Activated naive CD4-positive, alpha-beta T cell treated with Interleukin-2 at 50 U/mL for 16 hours (primary cell): ENCODE measurements around the gene CHADL.
"Not testable (repeated sequence)": the region's sequence is repeated elsewhere in the genome, so short reads cannot be mapped to it uniquely, and the experiment has no call there.

Experiments used
- DNase-seq: peaks from one replicate; pipeline ENCODE4 v3.0.0-alpha.2; 2020

Gene CHADL, protein sequence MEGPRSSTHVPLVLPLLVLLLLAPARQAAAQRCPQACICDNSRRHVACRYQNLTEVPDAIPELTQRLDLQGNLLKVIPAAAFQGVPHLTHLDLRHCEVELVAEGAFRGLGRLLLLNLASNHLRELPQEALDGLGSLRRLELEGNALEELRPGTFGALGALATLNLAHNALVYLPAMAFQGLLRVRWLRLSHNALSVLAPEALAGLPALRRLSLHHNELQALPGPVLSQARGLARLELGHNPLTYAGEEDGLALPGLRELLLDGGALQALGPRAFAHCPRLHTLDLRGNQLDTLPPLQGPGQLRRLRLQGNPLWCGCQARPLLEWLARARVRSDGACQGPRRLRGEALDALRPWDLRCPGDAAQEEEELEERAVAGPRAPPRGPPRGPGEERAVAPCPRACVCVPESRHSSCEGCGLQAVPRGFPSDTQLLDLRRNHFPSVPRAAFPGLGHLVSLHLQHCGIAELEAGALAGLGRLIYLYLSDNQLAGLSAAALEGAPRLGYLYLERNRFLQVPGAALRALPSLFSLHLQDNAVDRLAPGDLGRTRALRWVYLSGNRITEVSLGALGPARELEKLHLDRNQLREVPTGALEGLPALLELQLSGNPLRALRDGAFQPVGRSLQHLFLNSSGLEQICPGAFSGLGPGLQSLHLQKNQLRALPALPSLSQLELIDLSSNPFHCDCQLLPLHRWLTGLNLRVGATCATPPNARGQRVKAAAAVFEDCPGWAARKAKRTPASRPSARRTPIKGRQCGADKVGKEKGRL

DNA sequence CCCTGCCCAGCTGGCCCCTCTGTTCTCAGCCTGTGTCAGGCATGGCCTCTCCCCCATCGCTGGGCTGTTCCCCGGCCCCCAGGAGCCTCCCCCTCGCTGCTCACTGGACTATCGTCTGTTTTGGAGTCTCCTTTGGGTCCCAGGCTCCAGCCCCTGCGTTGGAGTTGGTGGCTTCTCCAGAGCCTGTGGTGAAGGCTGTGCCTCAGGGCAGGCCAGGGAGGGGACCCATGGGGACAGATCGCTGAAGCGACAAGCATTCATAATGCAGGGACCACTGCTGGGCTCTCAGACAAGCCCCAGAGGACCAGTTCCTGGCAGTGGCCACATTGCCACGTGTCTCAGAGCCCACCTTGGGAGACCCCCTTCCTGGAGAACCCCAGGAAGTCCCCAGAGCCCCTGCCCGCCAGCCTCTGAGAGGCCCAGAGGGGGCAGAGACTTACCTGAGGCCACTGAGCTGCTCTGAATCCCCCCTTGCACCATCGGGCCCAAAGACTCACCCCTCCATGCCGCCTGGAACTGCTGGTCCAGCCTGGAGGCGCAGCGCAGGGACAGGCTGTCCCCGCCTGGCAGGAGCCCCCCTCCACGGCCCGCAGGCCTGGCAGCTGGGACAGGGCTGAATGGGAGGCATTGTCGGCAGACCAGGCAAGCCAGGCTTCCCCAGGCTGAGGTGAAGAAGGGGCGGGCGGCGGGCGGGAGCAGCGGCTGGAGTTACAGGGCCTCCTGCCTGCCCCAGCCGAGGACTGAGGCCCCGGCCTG is at the start of gene CHADL:
Gene CHADL (minus strand): TSS at position 555 of the 756 bp plus-strand sequence. CDS start 50 bp downstream, at position 505.
- DNase-seq: no peak

DNA sequence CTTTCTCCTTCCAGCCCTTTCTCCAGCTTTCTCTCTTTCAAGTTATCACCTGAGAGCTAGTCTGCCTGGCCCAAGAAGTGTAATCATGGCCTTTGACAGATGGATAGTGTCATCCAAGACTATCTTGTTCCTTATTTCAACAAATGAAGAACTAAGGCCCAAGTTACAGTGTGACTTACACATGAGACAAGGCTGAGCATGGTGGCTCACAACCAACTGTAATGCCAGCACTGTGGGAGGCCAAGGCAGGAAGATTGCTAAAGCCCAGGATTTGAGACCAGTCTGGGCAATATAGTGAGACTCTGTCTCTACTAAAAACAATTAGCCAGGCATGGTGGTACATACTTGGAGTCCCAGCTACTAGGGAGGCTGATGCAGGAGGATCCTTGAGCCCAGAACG is 48.9 kb upstream of the CHADL start:
- DNase-seq: no peak

DNA sequence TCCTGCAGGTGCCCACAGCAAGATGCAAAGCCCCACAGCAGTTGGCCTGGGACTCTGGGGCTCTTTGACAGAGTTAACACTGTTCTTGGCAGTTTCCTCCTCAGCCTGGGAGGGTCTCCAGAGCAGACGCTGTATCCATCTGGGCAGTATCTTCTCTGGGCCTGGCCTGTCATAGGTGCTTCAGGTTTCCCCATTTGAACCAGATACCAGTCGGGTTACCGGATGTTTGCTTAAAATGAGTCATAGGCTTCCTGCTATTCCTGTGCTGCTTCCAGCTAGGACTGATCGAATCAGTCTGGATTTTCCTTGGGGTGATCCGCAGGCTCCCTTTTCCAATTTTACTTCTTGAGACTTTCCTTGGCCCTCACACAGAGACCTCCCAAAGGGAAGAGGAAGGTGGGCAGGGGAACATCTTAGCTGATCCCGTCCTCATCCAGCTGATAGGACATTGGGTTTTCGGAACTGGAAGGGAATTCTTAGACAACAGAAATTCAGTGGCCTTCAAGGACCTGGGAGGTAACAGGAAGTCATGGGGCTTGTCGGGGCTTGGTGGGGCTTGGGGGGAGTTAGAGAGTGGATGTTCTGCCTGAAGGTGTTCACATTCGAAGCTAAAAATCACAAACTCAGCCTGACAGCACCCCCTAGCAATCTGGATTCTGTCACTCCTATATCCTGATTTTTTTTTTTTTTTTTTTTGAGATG is 47.7 kb upstream of the CHADL start:
- no peak for DNase-seq

DNA sequence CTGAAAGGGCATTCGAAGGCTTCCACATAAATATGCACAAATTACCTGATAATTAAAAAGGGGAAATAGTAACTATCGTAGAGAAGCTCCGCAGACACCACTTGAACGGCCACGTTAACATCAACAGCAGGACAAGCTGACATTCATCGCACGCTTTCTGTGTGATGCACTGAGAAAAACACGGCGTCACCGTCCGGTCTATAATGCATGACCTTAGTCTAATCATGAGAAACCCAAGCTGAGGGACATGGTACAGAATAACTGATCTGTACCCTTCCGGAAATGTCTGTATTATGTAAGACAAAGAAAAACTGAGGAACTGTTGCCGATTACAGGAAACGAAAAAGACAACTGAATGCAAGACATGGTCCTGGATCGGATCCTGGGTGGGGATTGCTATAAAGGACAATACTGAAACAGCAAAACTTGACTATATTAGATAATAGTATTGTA is 45.9 kb upstream of the CHADL start:
- peak; percentile 48 for DNase-seq

DNA sequence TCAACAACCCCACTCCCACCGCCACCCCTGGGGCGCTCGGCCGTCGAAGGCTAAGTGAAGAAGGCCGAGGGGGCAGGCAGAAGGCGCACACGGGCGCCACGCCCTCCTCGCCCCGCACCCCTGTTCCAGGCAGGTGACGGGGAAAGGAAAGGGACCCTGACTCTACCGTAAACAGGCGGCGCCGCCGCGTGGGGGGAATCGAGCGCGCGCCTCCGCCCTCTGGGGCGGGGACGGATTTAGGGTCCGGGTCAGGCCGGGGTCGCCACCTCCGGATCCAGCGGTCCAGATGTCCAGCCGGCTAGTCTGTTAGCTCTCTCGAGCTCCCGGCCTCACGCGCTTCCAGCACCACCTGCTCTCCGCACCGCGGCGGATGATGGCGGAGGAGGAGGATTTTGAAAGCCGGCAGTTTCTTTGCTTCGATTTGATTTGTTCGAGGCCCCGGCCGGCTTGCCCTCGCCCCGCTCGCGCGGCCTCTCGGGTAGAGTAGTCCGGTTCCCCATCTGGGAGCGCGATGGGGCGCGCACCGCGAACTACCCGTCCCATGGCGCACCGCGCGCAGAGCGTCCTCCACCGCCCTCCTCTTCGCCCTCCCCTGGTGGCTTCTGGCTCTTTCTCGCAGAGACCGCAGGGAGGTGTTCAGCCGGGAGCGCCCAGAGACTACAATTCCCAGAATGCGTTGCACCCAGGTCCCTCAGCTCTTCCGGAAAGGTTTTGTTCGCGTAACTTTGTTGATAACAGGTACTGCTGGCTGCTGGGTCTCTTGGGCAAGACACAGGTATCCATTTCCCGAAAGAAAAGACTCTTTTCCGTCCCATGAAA is 45.3 kb upstream of the CHADL start, which contains the start of gene RANGAP1:
Gene RANGAP1 (minus strand): TSS at position 368 of the 819 bp plus-strand sequence. CDS start 5,143 bp downstream, outside the sequence.
- DNase-seq: peak; percentile 98

DNA sequence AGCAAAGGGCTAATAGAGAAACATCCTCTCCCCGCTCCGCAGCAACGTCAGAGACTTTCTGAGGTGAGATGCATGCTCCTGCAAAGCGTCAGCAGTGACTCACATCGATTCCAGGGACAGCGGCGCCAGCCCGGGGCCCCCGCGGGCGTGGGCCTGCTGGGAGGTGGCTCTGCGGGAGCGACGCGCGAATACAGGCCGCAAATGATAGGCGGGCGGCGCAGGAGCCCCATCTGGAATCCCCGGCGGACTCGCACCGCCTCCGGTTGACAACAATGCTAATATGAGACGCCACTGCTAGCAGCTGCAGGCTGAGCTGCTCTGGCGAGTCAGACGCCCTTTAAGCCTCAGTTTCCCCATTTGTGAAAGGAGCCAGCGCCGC is 44.7 kb upstream of the CHADL start:
- DNase-seq: peak; percentile 93

DNA sequence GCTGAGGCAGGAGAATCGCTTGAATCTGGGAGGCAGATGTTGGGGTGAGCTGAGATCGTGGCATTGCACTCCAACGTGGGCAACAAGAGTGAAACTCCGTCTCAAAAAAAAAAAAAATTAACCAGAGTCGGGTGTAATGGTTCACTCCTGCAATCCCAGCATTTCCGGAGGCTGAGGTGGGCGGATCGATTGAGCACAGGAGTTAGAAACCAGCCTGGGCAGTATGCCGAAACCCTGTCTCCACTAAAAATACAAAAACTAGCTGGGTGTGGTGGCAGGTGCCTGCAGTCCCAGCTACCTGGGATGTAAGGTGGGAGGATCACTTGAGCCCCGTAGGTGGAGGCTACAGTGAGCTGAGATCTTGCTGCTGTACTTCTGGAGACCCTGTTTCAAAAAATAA is 43.7 kb upstream of the CHADL start:
- DNase-seq: no peak

DNA sequence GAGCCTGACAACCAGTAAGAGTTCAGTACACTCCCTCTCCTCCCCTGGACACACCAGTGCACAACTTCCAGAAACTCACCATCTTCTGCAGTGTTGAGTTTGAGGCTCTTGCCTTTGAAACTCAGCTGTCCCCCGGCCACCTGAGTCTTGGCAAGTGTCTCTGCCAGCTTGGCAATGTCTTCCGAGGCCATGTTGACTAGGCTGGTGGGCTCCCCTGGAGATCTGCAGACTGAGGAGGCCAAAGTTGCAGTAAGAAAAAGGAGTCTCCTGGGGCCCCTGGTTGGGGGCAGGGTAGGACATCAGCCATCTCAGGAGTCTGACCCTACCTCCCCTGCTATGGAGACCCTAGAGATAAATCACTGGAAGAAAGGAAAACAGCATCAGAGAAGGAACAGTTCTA is 40.1 kb upstream of the CHADL start:
- no peak for DNase-seq

DNA sequence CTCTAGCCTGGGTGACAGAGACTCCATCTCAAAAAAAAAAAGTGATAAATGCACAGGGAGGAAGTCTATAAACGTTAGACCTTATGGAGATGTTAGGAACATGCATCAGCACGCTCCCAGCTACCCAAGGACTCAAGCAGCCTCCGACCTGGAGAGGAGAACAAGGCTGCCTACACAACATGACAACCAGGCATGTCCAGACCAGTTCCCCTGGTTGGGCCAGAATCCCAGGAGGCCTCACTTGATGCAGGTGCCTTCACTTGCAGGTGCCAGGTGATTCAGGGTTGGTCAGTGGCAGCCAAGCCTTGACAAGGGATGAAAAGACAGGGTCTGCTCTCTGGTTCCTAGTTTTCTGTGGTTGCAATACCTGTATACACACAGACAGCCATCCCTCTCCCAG is 39.3 kb upstream of the CHADL start:
- no peak for DNase-seq

DNA sequence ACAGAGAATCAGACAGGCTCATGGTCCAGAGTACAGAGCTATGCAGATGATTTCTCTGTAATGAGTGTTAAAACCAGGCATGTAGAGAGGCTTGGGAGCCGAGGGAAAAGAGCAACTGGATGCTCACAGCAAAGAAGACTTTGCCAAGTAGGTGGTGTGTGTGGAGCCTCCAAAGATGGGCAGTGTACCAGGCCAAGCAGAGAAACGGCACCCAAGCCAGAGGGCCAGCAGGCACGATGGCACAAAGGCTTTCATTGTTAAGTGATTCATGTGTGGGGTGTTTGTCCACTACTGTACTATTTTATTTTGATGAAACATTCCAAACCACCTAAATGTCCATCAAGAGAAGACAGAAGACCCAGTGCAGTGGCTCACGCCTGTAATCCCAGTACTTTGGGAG is 34.1 kb upstream of the CHADL start:
- DNase-seq: no peak

DNA sequence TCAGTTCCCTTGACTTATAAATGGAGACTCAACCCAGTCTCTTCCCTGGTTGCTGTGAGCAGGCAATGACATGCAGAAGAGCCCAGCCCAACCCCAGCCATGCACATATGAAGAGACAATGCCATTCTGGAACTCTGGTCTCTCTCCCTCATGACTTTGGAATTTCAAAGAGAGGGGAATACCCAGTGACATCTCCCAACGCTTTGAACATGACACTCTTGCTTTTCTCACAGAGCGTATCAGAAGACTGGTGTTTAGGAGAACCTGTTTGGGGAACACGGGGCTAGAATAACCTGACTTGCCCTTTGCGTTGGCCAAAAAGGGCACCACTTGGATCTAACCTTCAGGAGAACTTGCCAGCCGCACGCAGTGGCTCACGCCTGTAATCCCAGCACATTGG is 32.4 kb upstream of the CHADL start:
- DNase-seq: no peak

DNA sequence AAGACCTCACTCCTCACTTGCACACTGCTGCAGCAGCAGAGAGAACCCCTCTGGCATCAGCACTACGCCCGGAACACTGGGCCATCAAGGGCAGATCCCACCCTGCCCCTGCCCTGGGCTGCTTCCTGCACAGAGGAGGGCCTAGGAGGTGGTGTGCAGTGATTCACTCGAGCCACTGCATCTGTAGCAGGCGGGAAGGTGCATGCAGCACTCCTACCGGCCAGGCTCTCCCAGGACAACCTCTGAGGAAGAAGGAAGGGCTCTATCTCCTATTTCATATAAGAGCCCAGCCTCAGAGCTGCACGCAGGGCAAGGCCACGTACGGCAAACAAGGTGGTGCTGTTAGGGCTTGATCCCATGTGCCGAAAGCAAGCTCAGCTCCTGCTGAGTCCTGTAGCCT is 31.1 kb upstream of the CHADL start:
- no peak for DNase-seq

DNA sequence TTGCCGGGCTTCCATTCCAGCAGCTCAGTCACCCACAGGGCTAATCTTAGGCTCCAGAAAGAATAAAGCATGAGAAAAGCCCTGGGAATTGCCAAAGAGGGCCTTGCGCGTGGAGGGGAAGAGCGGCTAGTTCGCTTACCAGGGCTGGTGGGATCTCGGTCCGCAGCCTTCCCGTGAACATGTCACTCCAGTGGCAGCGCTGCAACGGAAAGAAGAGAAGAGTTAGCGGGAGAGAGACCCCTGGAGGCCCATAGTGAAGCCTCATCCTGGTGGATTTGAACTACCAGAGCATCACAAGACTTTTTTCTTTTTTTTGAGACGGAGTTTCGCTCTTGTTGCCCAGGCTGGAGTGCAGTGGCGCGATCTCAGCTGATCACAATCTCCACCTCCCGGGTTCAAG is 27.2 kb upstream of the CHADL start:
- DNase-seq: no peak

DNA sequence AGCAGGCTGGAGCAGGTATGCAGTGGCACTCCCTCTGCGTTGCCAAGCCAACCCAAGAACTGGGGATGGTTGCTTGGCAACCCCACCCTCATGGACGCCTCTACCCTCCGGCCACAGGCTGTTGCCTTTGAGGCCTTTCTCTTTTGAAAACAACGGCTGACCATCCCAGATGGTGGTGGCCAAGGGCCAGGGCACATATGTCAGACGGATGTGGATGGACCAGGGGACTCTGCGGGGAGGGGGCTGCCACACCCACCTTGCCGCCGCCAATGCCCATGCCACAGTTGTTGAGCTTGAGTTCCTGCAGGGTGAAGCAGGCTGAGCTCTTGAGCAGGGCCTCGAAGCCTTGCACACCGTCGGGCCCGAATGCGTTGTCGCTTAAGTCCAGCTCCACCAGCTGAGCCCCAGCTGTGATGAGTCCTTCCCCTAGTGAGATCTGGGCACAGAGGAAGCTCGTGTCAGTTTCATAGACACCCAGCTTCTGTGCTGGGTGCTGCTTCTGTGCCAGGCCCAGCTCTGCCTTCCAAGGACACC is 23.7 kb upstream of the CHADL start:
- DNase-seq: no peak

DNA sequence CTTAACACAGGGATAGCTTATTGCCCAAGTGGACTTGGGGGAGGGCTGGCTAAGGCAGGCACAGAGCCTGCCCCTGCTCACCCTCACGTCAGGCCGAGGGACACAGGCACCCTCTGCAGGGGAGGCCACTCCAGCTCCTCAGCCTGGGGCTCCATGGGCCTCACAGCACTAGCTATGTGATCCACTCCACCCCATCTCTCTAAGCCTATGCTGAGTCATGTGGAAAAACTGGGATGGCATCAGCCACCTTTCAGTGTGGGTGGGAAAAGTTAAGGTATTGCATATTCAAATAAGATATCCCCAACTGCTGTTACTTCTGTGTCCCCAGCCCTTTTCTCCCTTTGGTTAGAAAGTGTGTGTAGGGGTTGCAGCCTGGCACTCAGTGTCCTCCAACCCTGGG is 23.0 kb upstream of the CHADL start:
- no peak for DNase-seq

DNA sequence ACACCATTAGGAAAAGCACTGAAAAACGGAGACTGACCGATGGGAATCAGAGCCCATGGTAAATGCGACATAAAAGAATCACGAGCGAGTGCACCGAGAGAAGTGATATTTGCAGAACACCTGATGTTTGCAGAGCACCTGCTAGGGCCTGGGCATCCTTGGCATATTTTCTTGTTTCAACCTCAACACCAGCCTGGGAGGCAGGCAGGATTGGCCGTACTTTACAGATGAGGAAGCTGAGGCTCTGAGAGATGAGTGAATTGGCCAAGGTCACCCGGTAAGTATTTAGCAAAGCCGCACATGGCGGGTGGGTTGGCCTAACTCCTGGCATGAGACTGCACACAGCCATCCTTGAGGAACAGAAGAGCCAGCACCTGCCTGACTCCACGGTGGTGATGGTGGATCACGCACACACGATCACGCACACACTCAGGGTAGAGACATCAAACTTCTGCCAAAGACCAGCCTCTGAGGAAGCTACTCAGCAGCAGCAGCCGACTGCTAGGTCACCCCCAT is 21.6 kb upstream of the CHADL start:
- no peak for DNase-seq

DNA sequence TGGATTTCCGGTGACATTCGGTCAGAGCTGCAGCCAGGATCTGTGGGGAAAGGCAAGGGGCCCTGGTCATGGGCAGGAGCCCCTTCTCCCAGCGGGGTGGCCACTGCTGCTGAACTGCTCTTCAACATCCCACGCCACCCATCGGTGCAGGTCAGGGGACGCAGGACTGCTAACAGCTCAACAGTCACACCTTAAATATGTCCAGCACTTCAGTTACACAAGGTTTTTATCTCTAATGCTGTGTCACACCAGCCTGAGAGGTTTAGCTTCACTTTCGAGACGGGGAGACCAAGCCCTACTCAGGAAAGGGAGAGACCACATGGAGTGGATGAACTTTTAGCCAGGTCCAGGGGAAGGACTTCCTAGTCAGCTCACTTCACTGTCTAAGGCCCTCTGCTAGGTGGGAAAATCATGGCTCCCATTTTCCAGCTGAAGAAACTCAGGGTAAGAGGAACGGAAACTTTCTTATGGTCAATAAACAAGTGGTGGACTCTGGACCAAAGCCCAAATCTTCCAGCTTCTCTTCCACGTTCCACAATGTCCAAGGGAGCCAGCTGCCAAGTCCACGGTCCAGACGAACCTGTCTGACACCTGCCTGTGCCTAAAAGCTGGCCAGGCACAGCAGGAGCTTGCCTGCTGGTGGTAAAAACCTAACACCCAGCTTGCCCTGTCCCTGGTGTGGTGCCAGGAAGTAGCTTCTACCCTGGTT is 21.0 kb upstream of the CHADL start:
- DNase-seq: no peak

DNA sequence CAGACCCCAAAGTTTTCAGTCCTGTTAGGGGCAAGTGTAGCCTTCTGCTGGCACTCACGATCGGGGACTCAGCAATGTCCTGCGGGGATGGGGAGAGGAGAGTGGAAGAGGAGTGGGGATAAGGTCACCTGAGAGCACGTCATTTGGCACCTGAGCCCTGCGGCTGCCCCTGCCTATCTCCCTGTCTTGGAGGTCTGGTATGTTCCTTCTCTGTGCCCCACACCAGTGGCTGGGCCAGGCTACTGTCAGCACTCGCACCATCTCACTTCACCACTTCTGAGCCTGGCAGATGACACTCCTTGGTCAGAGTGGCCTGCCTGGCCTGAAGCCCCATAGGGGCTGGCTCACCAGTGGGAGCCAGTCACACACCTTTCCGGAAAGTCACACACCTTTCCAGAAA is 20.1 kb upstream of the CHADL start:
- DNase-seq: no peak

DNA sequence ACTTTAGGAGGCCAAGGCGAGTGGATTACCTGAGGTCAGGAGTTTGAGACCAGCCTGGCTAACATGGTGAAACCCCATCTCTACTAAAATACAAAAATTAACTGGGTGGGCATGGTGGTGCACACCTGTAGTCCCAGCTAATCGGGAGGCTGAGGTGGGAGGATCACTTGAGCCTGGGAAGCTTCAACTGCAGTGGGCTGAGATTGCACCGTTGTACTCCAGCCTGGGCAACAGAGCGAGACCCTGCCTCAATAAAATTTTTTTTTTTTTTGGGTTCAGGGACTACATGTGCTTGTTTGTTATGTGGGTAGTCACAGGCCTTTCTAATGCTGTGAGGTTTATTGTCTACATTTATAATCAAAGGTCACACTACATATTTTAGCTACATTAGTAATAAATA is 19.0 kb upstream of the CHADL start:
- not testable (repeated sequence) for DNase-seq

DNA sequence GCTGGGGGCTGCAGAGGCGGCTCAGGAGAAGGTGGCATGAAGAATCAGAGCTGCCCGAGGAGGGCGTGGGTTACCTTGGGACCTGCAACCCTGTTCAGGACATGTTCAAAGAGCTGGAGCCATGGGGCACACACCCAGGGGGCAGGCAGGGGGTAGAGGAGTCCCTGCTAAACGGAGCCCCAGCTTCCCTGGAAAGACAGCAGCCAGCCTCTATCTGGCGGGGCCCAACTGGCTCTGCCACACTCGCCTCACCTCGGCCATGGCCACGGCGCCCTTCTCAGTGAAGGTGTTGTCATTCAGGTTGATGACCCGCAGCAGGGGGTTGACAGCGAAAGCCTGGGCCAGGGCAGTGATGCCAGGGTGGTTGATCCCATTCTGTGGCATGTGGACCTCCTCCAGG is 17.0 kb upstream of the CHADL start:
- no peak for DNase-seq
